ENCODE data around the gene SERPINB1.

DNA sequence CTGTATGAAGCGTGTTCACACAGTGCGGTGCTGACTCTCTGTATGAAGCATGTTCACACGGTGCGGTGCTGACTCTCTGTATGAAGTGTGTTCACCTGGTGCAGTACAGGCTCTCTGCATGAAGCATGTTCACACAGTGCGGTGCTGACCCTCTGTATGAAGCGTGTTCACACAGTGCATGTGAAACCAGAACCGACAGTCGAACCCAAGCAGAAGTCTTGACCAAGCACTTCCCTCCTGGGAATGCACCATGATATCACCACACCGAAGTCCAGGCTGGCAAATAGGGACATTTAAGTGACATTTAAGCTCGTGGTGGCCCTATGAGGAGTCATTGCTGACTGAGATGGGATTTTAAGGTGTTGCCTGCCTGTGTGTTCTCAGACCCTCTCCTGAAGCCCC, 11.3 kb upstream of the SERPINB1 start:
- TF ChIP-seq, protein P1, sequence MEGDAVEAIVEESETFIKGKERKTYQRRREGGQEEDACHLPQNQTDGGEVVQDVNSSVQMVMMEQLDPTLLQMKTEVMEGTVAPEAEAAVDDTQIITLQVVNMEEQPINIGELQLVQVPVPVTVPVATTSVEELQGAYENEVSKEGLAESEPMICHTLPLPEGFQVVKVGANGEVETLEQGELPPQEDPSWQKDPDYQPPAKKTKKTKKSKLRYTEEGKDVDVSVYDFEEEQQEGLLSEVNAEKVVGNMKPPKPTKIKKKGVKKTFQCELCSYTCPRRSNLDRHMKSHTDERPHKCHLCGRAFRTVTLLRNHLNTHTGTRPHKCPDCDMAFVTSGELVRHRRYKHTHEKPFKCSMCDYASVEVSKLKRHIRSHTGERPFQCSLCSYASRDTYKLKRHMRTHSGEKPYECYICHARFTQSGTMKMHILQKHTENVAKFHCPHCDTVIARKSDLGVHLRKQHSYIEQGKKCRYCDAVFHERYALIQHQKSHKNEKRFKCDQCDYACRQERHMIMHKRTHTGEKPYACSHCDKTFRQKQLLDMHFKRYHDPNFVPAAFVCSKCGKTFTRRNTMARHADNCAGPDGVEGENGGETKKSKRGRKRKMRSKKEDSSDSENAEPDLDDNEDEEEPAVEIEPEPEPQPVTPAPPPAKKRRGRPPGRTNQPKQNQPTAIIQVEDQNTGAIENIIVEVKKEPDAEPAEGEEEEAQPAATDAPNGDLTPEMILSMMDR (IDR thresholded peaks at IDR 0.05; ENCODE audit: borderline replicate concordance, extremely low read depth, low read length, poor library complexity, severe bottlenecking) = no peak
- no peak for TF ChIP-seq EZH2 (IDR thresholded peaks at IDR 0.05; ENCODE audit: borderline replicate concordance, low read depth, low read length, severe bottlenecking)
